ENCODE results near the gene STIL.

Gene STIL

DNA sequence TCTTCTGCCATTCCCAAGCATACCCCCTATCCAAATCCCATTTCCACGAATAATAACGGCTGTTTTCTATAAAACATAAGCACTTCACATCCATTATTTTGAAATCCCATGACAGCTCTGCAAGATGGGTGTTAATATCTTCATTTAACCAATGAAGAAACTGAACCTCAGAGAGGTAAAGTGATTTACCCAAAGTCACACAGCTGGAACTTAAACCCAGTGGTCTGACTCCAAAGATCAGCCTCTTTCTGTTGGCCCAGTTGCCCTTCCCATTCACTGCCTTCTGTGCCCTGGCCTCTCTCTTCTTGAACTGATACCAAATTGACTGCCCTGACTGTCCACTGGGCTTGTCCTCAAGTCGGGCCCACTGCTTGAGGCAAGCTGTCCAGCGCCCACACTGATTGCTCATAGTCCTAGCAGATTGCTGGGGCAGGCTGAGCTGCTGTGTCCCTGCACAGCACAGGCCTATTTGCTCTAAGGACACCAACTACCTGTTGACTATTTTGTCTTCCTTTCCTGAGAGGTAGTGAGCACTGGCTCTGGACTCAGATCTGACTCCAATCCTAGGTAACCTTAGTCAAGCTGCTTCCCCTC is 101.2 kb downstream of the STIL start:
- Histone ChIP-seq H3K56ac (ENCODE audit: low read length) (no peak overlapping the region), H3K79me2 (ENCODE audit: control insufficient read depth, insufficient read depth, low read length) (no peaks in the 10 kb centered on the region), H3K27ac (ENCODE audit: low read depth, low read length) (no peak overlapping the region), H3K4me3 (ENCODE audit: low read length) (no peak overlapping the region), H3K23ac (ENCODE audit: low read length) (no peak overlapping the region), H2BK5ac (ENCODE audit: low read length) (no peak overlapping the region), H4K8ac (ENCODE audit: low read depth, low read length) (no peak overlapping the region), H3K4me1 (ENCODE audit: control insufficient read depth, low read depth, low read length) (no peaks in the 10 kb centered on the region), H3K9ac (ENCODE audit: low read length) (no peak overlapping the region), H4K5ac (ENCODE audit: low read length) (no peak overlapping the region), H2AK5ac (ENCODE audit: low read length) (no peak overlapping the region), H3K18ac (ENCODE audit: low read length) (no peak overlapping the region), H2BK15ac (replicated peaks; ENCODE audit: low read depth) (no peak overlapping the region), H3K79me1 (ENCODE audit: low read length) (no peaks in the 10 kb centered on the region), H2BK120ac (ENCODE audit: low read depth, low read length) (no peak overlapping the region), H3K36me3 (ENCODE audit: control insufficient read depth, insufficient read depth, low read length) (no peaks in the 10 kb centered on the region), H3K27me3 (ENCODE audit: insufficient read depth, low read length, poor library complexity) (no peaks in the 10 kb centered on the region), H3K4ac (ENCODE audit: low read depth, low read length) (no peak overlapping the region), H3K4me2 (ENCODE audit: low read length) (no peak overlapping the region)
- 100% methylated on average over 2 of the region's 4 CpGs for WGBS (ENCODE audit: extremely low coverage, insufficient coverage, low lambda C conversion rate)
- no peak for DNase-seq

DNA sequence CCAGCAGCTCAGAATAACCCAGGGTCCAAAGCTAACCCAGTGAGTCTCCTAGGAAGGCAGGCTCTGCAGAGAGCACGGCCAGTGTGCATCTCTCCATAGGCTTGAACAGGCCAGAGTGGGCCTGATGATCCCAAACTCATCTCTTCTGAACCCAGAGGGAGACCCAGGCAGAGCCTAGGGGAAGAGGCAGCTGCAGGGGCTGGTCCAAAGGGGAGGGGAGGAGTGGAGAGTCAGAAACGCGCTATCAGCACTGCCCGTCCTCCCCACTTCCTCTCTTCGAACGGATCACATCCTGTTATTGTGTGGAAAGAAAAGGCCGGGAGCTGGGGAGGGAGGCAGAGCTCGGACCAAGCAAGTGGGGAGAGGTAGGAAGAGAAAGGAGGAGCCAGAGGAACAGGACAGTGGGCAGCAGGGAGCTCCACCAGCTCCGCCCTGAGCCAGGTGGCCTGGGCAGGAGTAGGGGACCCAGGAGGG is 102.1 kb downstream of the STIL start:
- Histone ChIP-seq H3K4me2 (ENCODE audit: low read length) (no peak overlapping the region), H3K23ac (ENCODE audit: low read length) (no peak overlapping the region), H3K79me2 (ENCODE audit: control insufficient read depth, insufficient read depth, low read length) (no peaks in the 10 kb centered on the region), H2BK15ac (replicated peaks; ENCODE audit: low read depth) (no peak overlapping the region), H3K27ac (ENCODE audit: low read depth, low read length) (no peak overlapping the region), H4K5ac (ENCODE audit: low read length) (no peak overlapping the region), H3K18ac (ENCODE audit: low read length) (no peak overlapping the region), H2AK5ac (ENCODE audit: low read length) (no peak overlapping the region), H3K79me1 (ENCODE audit: low read length) (no peaks in the 10 kb centered on the region), H3K27me3 (ENCODE audit: insufficient read depth, low read length, poor library complexity) (no peaks in the 10 kb centered on the region), H3K9ac (ENCODE audit: low read length) (no peak overlapping the region), H3K56ac (ENCODE audit: low read length) (peak overlapping the region; percentile 7), H3K4me1 (ENCODE audit: control insufficient read depth, low read depth, low read length) (no peaks in the 10 kb centered on the region), H2BK120ac (ENCODE audit: low read depth, low read length) (no peak overlapping the region), H4K8ac (ENCODE audit: low read depth, low read length) (no peak overlapping the region), H2BK5ac (ENCODE audit: low read length) (no peak overlapping the region), H3K36me3 (ENCODE audit: control insufficient read depth, insufficient read depth, low read length) (no peaks in the 10 kb centered on the region), H3K4ac (ENCODE audit: low read depth, low read length) (no peak overlapping the region), H3K4me3 (ENCODE audit: low read length) (no peak overlapping the region)
- WGBS (ENCODE audit: extremely low coverage, insufficient coverage, low lambda C conversion rate): no CpG with 5 or more reads among the region's 9 CpGs
- DNase-seq: peak; percentile 73

DNA sequence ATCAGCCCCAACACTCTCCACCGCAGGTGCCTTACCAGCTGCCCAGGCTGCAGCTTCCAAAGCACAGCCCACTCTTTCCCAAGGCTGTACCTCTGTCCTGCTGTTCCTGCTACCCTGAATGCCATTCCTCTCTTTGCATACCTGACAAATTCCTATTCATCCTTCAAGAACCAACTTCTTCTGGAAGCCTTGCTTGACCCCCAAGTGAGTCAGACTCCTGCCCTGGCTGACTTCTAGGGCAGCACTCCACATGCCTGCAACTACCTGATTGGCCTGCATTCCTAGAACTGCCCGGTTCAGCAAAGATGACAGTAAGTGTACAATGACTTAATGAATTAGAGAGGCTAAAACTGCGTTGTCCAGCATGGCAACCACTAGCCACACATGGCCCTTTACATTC is 103.3 kb downstream of the STIL start:
- Histone ChIP-seq H3K4me1 (ENCODE audit: control insufficient read depth, low read depth, low read length) (no peaks in the 10 kb centered on the region), H4K8ac (ENCODE audit: low read depth, low read length) (no peak overlapping the region), H3K27ac (ENCODE audit: low read depth, low read length) (no peak overlapping the region), H3K4ac (ENCODE audit: low read depth, low read length) (no peak overlapping the region), H3K56ac (ENCODE audit: low read length) (no peak overlapping the region), H3K4me3 (ENCODE audit: low read length) (no peak overlapping the region), H3K79me1 (ENCODE audit: low read length) (no peaks in the 10 kb centered on the region), H2BK15ac (replicated peaks; ENCODE audit: low read depth) (no peak overlapping the region), H3K27me3 (ENCODE audit: insufficient read depth, low read length, poor library complexity) (no peaks in the 10 kb centered on the region), H2BK5ac (ENCODE audit: low read length) (no peak overlapping the region), H3K36me3 (ENCODE audit: control insufficient read depth, insufficient read depth, low read length) (no peaks in the 10 kb centered on the region), H3K79me2 (ENCODE audit: control insufficient read depth, insufficient read depth, low read length) (no peaks in the 10 kb centered on the region), H3K9ac (ENCODE audit: low read length) (no peak overlapping the region), H3K23ac (ENCODE audit: low read length) (no peak overlapping the region), H3K4me2 (ENCODE audit: low read length) (no peak overlapping the region), H2AK5ac (ENCODE audit: low read length) (no peak overlapping the region), H4K5ac (ENCODE audit: low read length) (no peak overlapping the region), H3K18ac (ENCODE audit: low read length) (no peak overlapping the region), H2BK120ac (ENCODE audit: low read depth, low read length) (no peak overlapping the region)
- DNase-seq: peak; percentile 88
- no CpG with 5 or more reads among the region's 3 CpGs for WGBS (ENCODE audit: extremely low coverage, insufficient coverage, low lambda C conversion rate)

DNA sequence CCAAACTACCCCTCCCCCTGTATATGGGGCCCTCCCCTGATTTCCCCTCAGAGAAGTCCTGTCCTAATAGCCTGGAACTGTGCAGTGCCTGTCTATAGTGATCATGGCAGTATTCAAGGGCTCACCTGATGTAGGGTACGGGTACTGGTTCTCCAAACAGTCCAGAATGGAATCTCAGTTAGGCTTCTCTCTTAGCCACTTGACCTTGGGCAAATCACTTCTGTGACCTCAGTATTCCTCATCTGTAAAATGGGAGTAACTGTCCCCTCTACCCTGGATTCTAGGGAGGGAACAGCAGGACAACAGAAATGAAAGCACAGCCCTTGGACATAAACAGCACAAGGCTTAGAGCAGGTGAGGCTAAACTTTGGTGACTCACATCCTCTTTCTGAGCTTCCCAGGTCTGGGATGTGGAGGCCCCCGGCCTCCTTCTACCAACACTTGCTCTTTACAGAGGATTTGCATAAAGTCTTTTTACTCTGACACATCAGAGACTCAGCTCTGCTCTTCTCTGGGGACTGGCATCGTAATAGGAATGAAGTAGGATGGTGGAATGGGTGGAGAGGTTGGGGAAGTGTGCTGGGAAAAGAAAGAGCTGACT is 104.1 kb downstream of the STIL start:
- no peak overlapping the region for H3K4ac ChIP-seq (ENCODE audit: low read depth, low read length)
- no peaks in the 10 kb centered on the region for H3K79me1 ChIP-seq (ENCODE audit: low read length)
- no peak overlapping the region for H3K4me2 ChIP-seq (ENCODE audit: low read length)
- no peak overlapping the region for H3K18ac ChIP-seq (ENCODE audit: low read length)
- no CpG with 5 or more reads among the region's 3 CpGs for WGBS (ENCODE audit: extremely low coverage, insufficient coverage, low lambda C conversion rate)
- H3K27me3 ChIP-seq (ENCODE audit: insufficient read depth, low read length, poor library complexity): no peaks in the 10 kb centered on the region
- H3K27ac ChIP-seq (ENCODE audit: low read depth, low read length): no peak overlapping the region
- no peak overlapping the region for H3K56ac ChIP-seq (ENCODE audit: low read length)
- no peak overlapping the region for H4K8ac ChIP-seq (ENCODE audit: low read depth, low read length)
- H3K23ac ChIP-seq (ENCODE audit: low read length): no peak overlapping the region
- H3K79me2 ChIP-seq (ENCODE audit: control insufficient read depth, insufficient read depth, low read length): no peaks in the 10 kb centered on the region
- H2BK5ac ChIP-seq (ENCODE audit: low read length): no peak overlapping the region
- H2AK5ac ChIP-seq (ENCODE audit: low read length): no peak overlapping the region
- no peaks in the 10 kb centered on the region for H3K36me3 ChIP-seq (ENCODE audit: control insufficient read depth, insufficient read depth, low read length)
- no peak overlapping the region for H2BK15ac ChIP-seq (replicated peaks; ENCODE audit: low read depth)
- H2BK120ac ChIP-seq (ENCODE audit: low read depth, low read length): no peak overlapping the region
- H3K4me1 ChIP-seq (ENCODE audit: control insufficient read depth, low read depth, low read length): no peaks in the 10 kb centered on the region
- H4K5ac ChIP-seq (ENCODE audit: low read length): no peak overlapping the region
- H3K4me3 ChIP-seq (ENCODE audit: low read length): no peak overlapping the region
- no peak for DNase-seq
- H3K9ac ChIP-seq (ENCODE audit: low read length): no peak overlapping the region

DNA sequence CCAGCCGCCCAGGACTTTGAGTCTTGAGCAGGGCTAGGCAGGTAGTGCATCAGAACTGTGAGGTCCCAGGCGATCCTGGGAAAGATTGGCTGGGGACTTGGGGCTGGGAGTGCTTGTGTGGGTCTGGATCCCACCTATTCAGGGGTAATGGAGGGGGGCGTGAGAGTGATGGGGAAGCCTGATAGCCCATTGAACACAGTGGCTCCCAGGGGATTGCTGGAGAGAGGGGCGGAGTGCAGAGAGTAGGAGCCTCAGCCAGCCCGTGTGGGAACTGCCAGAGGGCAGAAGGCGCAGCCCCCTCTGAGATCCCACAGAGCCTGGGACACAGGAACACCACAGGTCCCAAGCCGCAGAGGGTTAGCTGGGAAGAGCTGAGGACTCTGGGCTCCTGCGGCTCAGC is 104.9 kb downstream of the STIL start:
- Histone ChIP-seq H3K4me3 (ENCODE audit: low read length) (no peak overlapping the region), H4K5ac (ENCODE audit: low read length) (no peak overlapping the region), H3K23ac (ENCODE audit: low read length) (no peak overlapping the region), H2BK5ac (ENCODE audit: low read length) (no peak overlapping the region), H3K18ac (ENCODE audit: low read length) (no peak overlapping the region), H3K79me2 (ENCODE audit: control insufficient read depth, insufficient read depth, low read length) (no peaks in the 10 kb centered on the region), H3K36me3 (ENCODE audit: control insufficient read depth, insufficient read depth, low read length) (no peaks in the 10 kb centered on the region), H4K8ac (ENCODE audit: low read depth, low read length) (no peak overlapping the region), H3K4me2 (ENCODE audit: low read length) (no peak overlapping the region), H3K79me1 (ENCODE audit: low read length) (no peaks in the 10 kb centered on the region), H3K27ac (ENCODE audit: low read depth, low read length) (no peak overlapping the region), H3K4ac (ENCODE audit: low read depth, low read length) (no peak overlapping the region), H3K56ac (ENCODE audit: low read length) (no peak overlapping the region), H2BK15ac (replicated peaks; ENCODE audit: low read depth) (no peak overlapping the region), H3K27me3 (ENCODE audit: insufficient read depth, low read length, poor library complexity) (no peaks in the 10 kb centered on the region), H3K4me1 (ENCODE audit: control insufficient read depth, low read depth, low read length) (no peaks in the 10 kb centered on the region), H2BK120ac (ENCODE audit: low read depth, low read length) (no peak overlapping the region), H3K9ac (ENCODE audit: low read length) (no peak overlapping the region), H2AK5ac (ENCODE audit: low read length) (no peak overlapping the region)
- no CpG with 5 or more reads among the region's 8 CpGs for WGBS (ENCODE audit: extremely low coverage, insufficient coverage, low lambda C conversion rate)
- no peak for DNase-seq

DNA sequence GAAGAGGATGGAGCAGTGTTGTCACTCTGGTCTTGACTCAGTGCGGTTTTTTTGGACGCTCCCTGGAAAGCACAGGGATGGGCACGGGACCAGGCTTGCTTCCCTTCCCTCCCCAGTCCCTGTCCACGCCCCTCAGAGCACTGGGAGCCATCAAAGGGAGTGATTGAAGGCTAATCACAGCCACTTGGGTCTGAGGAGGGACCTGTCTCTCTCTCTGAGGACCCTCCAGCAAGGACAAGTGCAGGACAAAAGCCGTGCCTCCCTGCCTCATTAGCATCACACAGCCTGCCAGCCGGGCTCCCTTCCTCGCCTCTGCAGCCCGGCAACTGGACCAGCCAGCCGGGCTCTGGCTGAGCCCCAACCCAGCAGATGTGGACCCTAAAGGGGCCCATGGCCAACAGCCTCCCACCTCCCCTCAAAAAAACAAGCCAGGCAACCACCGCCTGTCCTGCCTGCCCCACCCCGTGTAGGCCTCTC is 105.5 kb downstream of the STIL start:
- Histone ChIP-seq H4K5ac (ENCODE audit: low read length) (no peak overlapping the region), H3K18ac (ENCODE audit: low read length) (no peak overlapping the region), H4K8ac (ENCODE audit: low read depth, low read length) (no peak overlapping the region), H3K9ac (ENCODE audit: low read length) (no peak overlapping the region), H3K79me2 (ENCODE audit: control insufficient read depth, insufficient read depth, low read length) (no peaks in the 10 kb centered on the region), H3K23ac (ENCODE audit: low read length) (no peak overlapping the region), H3K4me2 (ENCODE audit: low read length) (no peak overlapping the region), H3K36me3 (ENCODE audit: control insufficient read depth, insufficient read depth, low read length) (no peaks in the 10 kb centered on the region), H2BK120ac (ENCODE audit: low read depth, low read length) (no peak overlapping the region), H2AK5ac (ENCODE audit: low read length) (no peak overlapping the region), H3K4me3 (ENCODE audit: low read length) (no peak overlapping the region), H3K27me3 (ENCODE audit: insufficient read depth, low read length, poor library complexity) (no peaks in the 10 kb centered on the region), H3K56ac (ENCODE audit: low read length) (no peak overlapping the region), H3K4ac (ENCODE audit: low read depth, low read length) (no peak overlapping the region), H3K27ac (ENCODE audit: low read depth, low read length) (no peak overlapping the region), H2BK15ac (replicated peaks; ENCODE audit: low read depth) (no peak overlapping the region), H3K4me1 (ENCODE audit: control insufficient read depth, low read depth, low read length) (no peaks in the 10 kb centered on the region), H2BK5ac (ENCODE audit: low read length) (no peak overlapping the region), H3K79me1 (ENCODE audit: low read length) (no peaks in the 10 kb centered on the region)
- no CpG with 5 or more reads among the region's 11 CpGs for WGBS (ENCODE audit: extremely low coverage, insufficient coverage, low lambda C conversion rate)
- DNase-seq: no peak

Measured in mesendoderm (in vitro differentiated cells).